ENCODE measurements around the gene ABI1.
"Not testable (repeated sequence)": the region's sequence is repeated elsewhere in the genome, so short reads cannot be mapped to it uniquely, and the experiment has no call there.

The ABI1 gene

GRCh38 chr10:26804418-26805393 is 56.1 kb downstream of the ABI1 start:
- no peak for DNase-seq

- no peak for DNase-seq
Observed at GRCh38 chr10:26803849-26804248, 56.9 kb downstream of the ABI1 start.

GRCh38 chr10:26802527-26802926 is 58.2 kb downstream of the ABI1 start:
- no peak for DNase-seq

- no peak for DNase-seq
Observed at GRCh38 chr10:26801831-26802230, 58.9 kb downstream of the ABI1 start.

GRCh38 chr10:26801274-26801673 is 59.5 kb downstream of the ABI1 start:
- no peak for DNase-seq

GRCh38 chr10:26800468-26800867 is 60.3 kb downstream of the ABI1 start:
- no peak for DNase-seq

- DNase-seq, result no peak
Observed at GRCh38 chr10:26799342-26799741, 61.4 kb downstream of the ABI1 start.

- no peak for DNase-seq
Observed at GRCh38 chr10:26798298-26798697, 62.5 kb downstream of the ABI1 start.

- DNase-seq, result no peak
Observed at GRCh38 chr10:26797340-26797739, 63.4 kb downstream of the ABI1 start.

- DNase-seq, result no peak
Observed at GRCh38 chr10:26792758-26793495, 67.8 kb downstream of the ABI1 start.

GRCh38 chr10:26790221-26790995 is 70.3 kb downstream of the ABI1 start:
- DNase-seq, result no peak

- DNase-seq, result not testable (repeated sequence)
Observed at GRCh38 chr10:26789779-26790178, 71.0 kb downstream of the ABI1 start.

- DNase-seq, result no peak
Observed at GRCh38 chr10:26787362-26787761, 73.4 kb downstream of the ABI1 start.

GRCh38 chr10:26781797-26782196 is 79.0 kb downstream of the ABI1 start:
- no peak for DNase-seq

GRCh38 chr10:26780793-26781601 is 79.8 kb downstream of the ABI1 start:
- peak; percentile 22 for DNase-seq

- DNase-seq, result no peak
Observed at GRCh38 chr10:26780106-26780792, 80.5 kb downstream of the ABI1 start.

- DNase-seq, result no peak
Observed at GRCh38 chr10:26779176-26779860, 81.4 kb downstream of the ABI1 start.

- DNase-seq, result no peak
Observed at GRCh38 chr10:26777686-26778085, 83.1 kb downstream of the ABI1 start.

- no peak for DNase-seq
Observed at GRCh38 chr10:26776258-26776657, 84.5 kb downstream of the ABI1 start.

- DNase-seq, result peak; percentile 20
Observed at GRCh38 chr10:26773633-26774032, 87.1 kb downstream of the ABI1 start.

- no peak for DNase-seq
Observed at GRCh38 chr10:26770069-26770468, 90.7 kb downstream of the ABI1 start.
